Measurements from ENCODE around the gene STX8.
"Not testable (repeated sequence)": the region's sequence is repeated elsewhere in the genome, so short reads cannot be mapped to it uniquely, and the experiment has no call there.

GRCh38 chr17:9604583-9604982, 29.0 kb upstream of the STX8 start:
- TF ChIP-seq CTCF, POLR2A (IDR thresholded peaks at IDR 0.05): not testable (repeated sequence)
